Activated CD4-positive, alpha-beta T cell treated with anti-CD3 and anti-CD28 coated beads, Interleukin-2, Interleukin-4, amounts not matched to agents 100 ng/mL and 50 ng/mL, durations not matched to agents 16 hours and 8 hours (primary cell): Measurements from ENCODE around the gene CDSN.
"Not testable (repeated sequence)": the region's sequence is repeated elsewhere in the genome, so short reads cannot be mapped to it uniquely, and the experiment has no call there.

Experiments used
- DNase-seq: peaks from one replicate; pipeline ENCODE4 v3.0.0-alpha.2; 2020; ENCODE audit warnings: low spot score

The CDSN gene

GRCh38 chr6:31083742-31084354, 36.4 kb downstream of the CDSN start:
- peak; percentile 45 for DNase-seq

GRCh38 chr6:31081872-31082271, 38.4 kb downstream of the CDSN start:
- DNase-seq, result no peak

GRCh38 chr6:31079656-31080261, 40.5 kb downstream of the CDSN start:
- peak; percentile 64 for DNase-seq

- DNase-seq, result no peak
Measured at GRCh38 chr6:31076611-31077010, 43.6 kb downstream of the CDSN start.

GRCh38 chr6:31075528-31075927, 44.7 kb downstream of the CDSN start:
- no peak for DNase-seq

- no peak for DNase-seq
Measured at GRCh38 chr6:31074401-31074800, 45.8 kb downstream of the CDSN start.

- no peak for DNase-seq
Measured at GRCh38 chr6:31070711-31071197, 49.5 kb downstream of the CDSN start.

GRCh38 chr6:31068669-31069340, 51.4 kb downstream of the CDSN start:
- DNase-seq, result peak; percentile 79

- DNase-seq, result not testable (repeated sequence)
Measured at GRCh38 chr6:31067891-31068668, 52.2 kb downstream of the CDSN start.

- not testable (repeated sequence) for DNase-seq
Measured at GRCh38 chr6:31067028-31067427, 53.2 kb downstream of the CDSN start.

GRCh38 chr6:31065556-31065955, 54.7 kb downstream of the CDSN start:
- no peak for DNase-seq
